Stimulated activated CD4-positive, alpha-beta T cell treated with anti-CD3 and anti-CD28 coated beads, Interleukin-2, amount 100 ng/mL, for 4 hours (primary cell): ENCODE results near the gene RPUSD1.
A peak's percentile ranks its signal among the peaks of the same experiment; 100 is the strongest.

Experiments
- DNase-seq: peaks from one replicate; pipeline ENCODE4 v3.0.0-alpha.2; 2020; ENCODE audit warnings: low read depth

RPUSD1 gene

GRCh38 chr16:799111-799947 lies 11.1 kb upstream of the RPUSD1 start:
- DNase-seq = no peak

- DNase-seq = no peak
Observed at GRCh38 chr16:798666-799065, 10.5 kb upstream of the RPUSD1 start.

GRCh38 chr16:797686-798085 lies 9.5 kb upstream of the RPUSD1 start:
- DNase-seq = no peak

- no peak for DNase-seq
Observed at GRCh38 chr16:797120-797420, 8.9 kb upstream of the RPUSD1 start.

- DNase-seq = no peak
Observed at GRCh38 chr16:796296-797119, 8.3 kb upstream of the RPUSD1 start.

- DNase-seq = no peak
Observed at GRCh38 chr16:795580-796229, 7.5 kb upstream of the RPUSD1 start.

- DNase-seq = no peak
Observed at GRCh38 chr16:794853-795466, 6.8 kb upstream of the RPUSD1 start.

DNA sequence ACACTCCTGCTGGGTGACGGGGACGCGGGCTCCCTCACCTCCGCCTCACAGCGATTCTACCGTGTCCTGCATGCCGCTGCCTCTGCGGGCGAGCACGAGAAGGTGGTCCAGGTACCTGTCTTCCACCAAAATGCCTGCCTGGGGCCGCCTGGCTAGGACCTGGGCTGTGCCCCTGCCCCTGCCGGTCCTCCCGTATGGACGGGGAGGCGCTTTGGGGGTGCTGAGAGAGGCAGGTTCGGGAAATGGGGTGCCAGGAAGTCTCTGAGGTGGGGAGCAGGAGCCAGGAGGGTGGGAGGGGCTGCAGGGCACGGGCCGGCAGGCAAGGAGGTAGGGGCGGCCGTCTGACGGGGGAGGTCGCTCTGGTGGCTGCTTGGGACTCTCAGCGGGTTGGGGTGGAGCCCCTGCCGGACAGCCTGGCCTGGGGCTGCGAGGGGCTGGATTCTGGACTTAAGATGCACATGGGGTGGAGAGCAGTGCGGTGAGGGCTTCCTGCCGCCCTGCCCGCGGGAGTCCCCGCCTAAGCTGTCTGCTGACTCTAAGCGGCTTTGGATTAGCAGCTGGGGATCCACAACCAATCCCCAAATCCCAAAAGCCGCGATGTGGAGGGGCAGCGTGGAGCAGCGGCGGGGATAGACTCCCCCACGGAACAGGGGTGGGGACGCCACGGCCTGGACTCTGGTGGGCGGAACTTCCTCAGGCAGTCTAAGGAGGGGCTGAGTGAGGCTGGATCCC lies 6.1 kb upstream of the RPUSD1 start:
- DNase-seq = no peak

DNA sequence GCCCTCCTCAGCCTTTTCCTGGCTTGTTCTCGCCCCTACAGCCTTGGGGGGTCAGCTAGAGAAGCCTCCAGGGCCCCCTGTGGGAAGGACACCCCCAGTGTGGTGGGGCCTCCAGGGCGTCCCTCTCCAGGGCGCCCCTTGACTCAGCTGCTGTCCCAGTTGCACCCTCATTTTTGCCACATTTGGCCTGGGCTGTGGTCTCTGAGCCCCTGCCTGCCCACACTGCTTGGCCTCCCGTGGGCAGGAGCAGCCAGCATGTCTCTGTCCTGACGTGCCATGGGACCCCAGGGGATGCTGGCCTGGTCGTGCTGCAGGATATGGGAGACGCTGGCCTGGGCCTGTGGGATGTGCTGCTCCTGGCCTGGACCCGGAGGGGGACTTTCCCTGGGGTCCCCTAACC lies 5.2 kb upstream of the RPUSD1 start:
- no peak for DNase-seq

GRCh38 chr16:792221-792995 lies 4.2 kb upstream of the RPUSD1 start:
- no peak for DNase-seq

- DNase-seq = no peak
Observed at GRCh38 chr16:791131-791530, 3.0 kb upstream of the RPUSD1 start.

- DNase-seq = no peak
Observed at GRCh38 chr16:790086-790485, 1.9 kb upstream of the RPUSD1 start.

GRCh38 chr16:789191-789850 lies 1.1 kb upstream of the RPUSD1 start:
- no peak for DNase-seq

- DNase-seq = peak; percentile 91
Observed at GRCh38 chr16:788399-789126, 382 bp upstream of the RPUSD1 start, which contains the start of gene CHTF18. Gene CHTF18, plus strand, starts transcription at chr16:788620. Its CDS starts 65 bp downstream, at chr16:788685.

DNA sequence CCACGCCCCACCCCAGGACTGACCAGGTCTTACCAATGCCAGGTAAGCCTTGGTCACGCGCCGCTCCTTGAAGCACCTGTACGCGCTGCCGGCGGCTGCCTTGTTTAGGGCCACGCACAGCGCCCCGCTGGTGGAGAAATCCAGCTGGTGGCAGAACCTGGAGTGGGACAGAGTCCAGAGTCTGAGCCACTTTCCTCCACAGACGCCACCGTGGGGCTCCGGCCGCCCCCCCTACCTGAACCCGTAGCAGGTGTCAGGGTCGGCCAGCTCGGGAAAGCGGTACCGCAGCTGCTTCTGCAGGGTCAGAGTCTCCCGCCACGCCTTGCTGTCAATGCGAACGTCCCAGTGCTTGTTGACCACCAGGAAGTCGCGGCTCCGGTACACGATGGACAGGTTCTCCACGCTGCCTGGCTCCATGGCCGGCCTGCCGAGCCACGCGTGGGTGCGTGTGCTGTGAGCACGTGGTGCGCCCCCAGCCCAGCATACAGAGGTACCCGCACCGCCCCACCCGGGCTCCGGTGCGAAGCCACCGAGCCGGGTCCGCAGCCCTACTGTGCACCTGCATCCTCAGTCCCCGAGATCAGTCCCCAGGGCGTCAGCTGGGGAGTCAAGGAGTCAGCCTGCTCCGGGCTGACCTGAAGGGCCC lies 737 bp downstream of the RPUSD1 start:
- no peak for DNase-seq

GRCh38 chr16:785563-786535 lies 2.3 kb downstream of the RPUSD1 start:
- DNase-seq = peak; percentile 61

- no peak for DNase-seq
Observed at GRCh38 chr16:784431-784830, 3.8 kb downstream of the RPUSD1 start.
